Renal cortical epithelial cell (primary cell): ENCODE measurements around the gene HNRNPC. TPM values are rescaled to one million over a fixed set of nuclear protein-coding genes. Genes with fewer than 3 reads are reported as not detected.
"Not testable (repeated sequence)": the region's sequence is repeated elsewhere in the genome, so short reads cannot be mapped to it uniquely, and the experiment has no call there.

Source experiments
- DNase-seq: peaks from one replicate; pipeline ENCODE4 v3.0.0-alpha.2; 2011; ENCODE audit warnings: low read depth
- total RNA-seq: library from RNA; depleted of rRNA; stranded (reverse); fragments of >200 nt; gene quantifications from 2 replicates; pipeline ENCODE4 v1.2.3, GENCODE V29; 2014

HNRNPC gene
- total RNA-seq, 1 donor from 2014 or later, result 524 TPM

DNA sequence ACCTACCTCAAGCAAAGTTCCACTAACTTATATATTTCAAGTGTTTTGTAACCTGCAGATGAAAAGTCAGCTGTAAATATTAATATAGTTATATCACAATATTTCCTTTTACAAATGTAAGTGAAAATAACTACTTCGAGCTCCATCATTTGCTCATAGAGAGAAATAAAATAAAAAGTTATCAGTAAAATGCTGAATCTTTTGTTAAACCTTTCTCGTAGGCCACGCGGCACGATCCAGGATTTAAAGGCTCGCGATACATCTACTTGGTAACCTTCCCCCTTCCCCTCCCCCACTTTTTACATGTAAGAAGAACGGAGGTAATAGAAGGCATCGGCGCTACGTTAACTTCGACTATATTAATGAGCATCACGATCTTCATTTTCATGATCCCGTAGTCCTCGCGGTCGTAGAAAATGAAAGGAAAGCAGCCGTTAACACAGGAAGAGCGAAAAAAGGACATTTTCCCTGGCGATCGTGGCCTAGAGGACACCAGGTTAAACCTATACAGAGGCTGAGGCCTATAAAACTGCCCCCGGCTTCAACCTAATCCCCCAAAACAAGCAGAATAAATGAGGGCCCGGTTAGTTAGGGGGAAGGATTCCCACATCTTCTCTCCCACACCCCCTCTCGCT lies 508 bp downstream of the HNRNPC start:
- DNase-seq, result peak; percentile 58

DNA sequence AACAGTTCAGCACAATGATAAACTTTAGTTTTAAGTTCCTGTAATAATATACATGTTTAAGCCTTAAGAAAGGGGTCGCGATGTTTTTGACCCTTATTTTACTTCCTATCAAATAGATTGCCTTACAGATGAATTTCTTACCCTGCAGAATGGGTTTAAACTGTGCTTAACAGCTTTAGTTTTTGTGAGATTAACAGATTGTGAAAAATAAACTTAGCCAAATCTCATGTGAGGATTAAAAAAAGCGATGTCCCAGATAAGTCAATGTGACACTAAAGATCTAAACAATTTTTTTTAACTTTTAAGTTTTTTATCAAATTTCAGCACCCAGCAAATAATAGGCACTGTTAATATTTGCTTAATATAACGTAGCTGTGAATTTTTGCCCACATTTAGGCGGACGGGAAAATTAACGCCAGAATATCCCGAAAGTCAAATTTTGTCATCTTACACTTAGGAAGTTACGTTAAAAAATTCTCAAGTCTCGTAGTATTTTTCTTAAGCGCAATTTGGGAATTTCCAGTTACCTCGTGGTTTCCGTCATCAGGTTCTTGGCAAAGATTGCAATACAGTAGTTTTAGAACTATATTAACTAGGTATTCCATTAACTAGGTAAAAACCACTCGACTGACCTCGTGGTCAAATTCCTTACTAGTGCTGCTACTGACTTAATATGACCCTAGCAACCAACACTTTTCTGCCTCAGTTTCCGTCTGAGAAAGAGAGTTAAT lies 1.2 kb downstream of the HNRNPC start:
- peak; percentile 97 for DNase-seq

- DNase-seq, result no peak
Measured at GRCh38 chr14:21267431-21267845, 1.8 kb downstream of the HNRNPC start.

- DNase-seq, result peak; percentile 95
Measured at GRCh38 chr14:21264025-21264801, 5.0 kb downstream of the HNRNPC start.

DNA sequence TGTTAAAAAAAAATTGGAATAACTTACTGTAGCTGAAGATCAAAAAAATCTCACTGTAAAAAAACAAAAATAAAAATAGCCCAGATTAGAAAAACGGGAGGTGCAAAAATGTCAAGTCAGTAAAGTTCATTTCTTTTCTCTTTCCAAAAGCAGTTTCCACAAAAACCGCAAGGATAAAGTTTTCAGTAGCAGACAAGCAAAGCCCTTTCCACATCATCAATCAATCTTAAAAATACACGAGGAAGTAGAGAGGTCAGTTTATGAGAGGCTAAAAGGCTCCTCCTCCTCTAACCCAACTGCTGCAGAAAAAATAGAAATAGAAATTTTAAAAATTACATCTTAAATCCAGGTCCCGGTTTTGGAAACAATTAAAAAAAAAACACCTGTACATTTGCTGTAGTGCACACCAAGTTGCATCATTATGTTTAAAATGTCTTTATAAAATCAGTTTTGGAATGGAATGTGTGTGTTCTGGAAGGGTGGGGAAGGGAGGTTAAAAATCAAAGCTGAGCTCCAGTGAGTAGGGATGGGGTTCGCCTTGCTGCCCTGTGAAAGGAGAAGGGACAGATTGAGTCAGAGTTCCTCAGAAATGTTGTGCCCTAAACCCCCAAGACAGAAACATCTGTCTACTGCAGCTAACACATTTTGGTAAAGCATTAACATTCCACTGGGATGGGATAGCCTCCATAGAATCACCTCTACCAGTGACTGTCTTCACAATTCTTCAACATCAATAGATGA lies 5.8 kb downstream of the HNRNPC start:
- DNase-seq, result peak; percentile 43

GRCh38 chr14:21262410-21262809 lies 6.8 kb downstream of the HNRNPC start:
- DNase-seq, result no peak

GRCh38 chr14:21261824-21262223 lies 7.4 kb downstream of the HNRNPC start:
- no peak for DNase-seq

- no peak for DNase-seq
Measured at GRCh38 chr14:21258889-21259787, 10.1 kb downstream of the HNRNPC start.

DNA sequence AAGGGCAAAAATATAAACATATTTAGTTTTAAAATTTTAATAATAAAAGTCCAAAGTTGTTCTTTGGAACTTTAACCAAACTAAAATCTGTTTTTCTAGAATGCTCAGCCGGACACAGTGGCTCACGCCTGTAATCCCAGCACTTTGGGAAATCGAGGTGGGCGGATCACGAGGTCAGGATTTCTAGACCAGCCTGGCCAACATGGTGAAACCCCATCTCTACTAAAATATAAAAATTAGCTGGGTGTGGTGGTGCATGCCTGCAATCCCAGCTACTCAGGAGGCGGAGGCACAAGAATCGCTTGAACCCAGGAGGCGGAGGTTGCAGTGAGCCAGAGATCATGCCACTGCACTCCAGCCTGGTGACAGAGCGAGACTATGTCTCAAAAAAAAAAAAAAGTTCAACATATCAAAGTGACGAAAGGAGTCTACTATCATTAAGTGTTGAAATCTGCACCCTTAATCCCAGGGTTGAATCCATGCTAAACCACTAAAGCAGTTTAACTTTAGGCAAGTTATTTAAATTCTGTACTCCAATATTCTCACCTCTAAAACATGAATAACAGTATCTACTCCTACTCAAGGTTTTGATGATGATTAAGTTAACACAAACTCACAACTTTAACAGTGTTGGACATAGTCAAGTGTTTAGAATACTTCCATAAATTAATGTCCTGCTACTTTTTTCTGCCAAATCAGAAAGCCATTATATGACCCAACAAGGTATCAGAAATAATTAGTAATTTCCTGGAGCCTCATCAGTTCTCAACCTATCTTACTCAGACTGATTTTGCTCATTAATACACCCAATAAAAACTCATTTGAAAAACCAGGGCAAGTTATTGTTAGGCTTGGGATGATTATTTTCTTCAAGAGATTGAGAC lies 11.0 kb downstream of the HNRNPC start:
- no peak for DNase-seq

GRCh38 chr14:21257394-21257909 lies 11.8 kb downstream of the HNRNPC start:
- DNase-seq, result peak; percentile 33

DNA sequence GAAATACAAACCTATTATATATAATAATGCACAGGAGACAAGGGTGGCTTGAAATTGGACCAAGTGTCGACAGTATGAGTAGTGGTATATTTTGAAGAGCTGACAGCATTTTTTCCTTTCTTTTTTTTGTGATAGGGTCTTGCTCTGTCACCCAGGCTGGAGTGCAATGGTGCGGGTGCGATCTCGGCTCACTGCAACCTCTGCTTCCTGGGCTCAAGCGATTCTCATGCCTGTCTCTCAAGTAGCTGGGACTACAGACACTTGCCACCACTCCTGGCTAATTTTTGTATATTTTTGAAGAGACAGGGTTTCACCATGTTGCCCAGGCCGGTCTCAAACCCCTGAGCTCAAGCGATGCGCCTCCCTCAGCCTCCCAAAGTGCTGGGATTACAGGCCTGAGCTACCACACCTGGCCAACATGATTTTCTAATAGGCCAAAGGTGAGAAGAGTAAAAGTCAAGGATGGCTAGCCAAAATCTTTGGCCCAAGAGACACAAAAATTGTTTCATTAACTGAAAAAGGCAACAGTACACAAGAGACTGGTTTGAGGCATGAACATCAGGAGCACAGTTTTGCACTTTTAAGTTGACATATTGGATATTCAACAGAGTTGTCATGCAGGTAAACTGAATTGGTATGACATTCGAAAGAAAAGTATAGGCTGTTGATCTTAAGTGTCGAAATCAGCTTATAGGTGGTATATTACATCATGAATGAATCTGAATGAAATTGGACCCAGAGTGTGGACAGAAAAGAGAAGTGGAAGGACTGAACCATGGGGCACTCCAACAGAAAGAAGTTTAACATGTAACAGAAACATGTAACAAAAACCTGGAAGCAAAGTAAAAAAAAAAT lies 12.5 kb downstream of the HNRNPC start:
- DNase-seq, result no peak

GRCh38 chr14:21256102-21256447 lies 13.2 kb downstream of the HNRNPC start:
- DNase-seq, result not testable (repeated sequence)

GRCh38 chr14:21255385-21256101 lies 13.7 kb downstream of the HNRNPC start:
- peak; percentile 37 for DNase-seq

- no peak for DNase-seq
Measured at GRCh38 chr14:21252149-21252548, 17.1 kb downstream of the HNRNPC start.

- DNase-seq, result no peak
Measured at GRCh38 chr14:21251215-21251614, 18.0 kb downstream of the HNRNPC start.

DNA sequence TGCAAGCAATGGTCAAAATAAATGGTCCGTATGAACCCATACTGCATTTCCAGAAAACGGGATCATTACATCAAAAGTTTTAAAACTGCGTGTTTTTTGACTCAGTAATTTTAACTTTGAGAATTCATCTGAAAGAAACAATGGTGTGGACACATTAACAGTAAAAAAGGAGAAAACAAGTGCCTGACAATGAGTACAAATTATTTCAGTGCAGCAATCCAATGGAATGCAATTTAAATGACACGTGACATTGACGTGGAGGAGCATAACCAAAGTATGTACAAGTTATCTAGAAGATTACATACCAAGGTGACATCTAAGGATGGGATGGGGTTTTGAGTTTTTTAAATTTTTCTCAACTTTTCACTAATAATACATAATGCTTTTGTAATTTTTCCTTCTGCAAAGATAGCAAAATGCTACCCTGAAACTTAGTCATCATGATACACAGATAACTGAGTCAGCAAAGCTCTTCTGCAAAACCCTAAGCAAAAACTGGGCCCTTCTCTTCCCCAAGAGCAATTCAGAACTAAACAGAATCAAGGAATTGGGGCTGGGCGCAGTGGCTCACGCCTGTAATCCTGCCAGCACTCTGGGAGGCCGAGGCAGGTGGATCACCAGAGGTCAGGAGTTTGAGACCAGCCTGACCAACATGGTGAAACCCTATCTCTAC lies 20.4 kb downstream of the HNRNPC start:
- DNase-seq, result no peak

DNA sequence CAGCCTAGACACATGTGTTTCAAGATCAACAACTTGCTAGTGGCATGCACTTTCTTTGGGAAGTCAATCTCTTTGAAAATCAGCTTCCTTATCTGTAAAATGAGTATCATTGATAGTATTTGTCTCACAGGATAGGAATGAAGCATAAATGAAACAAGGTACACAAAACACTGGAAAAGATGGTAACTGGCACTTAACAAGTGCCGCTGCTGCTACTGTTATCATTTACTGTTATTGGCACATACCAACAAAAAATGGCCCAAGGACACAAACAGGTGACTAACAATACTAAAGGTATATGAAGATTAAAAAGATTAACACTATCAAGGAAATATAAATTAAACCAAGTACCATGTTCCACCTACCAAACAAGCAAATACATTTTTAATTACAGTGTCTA lies 20.9 kb downstream of the HNRNPC start:
- no peak for DNase-seq

- no peak for DNase-seq
Measured at GRCh38 chr14:21245813-21246212, 23.4 kb downstream of the HNRNPC start.
